HepG2 (cell line): Measurements from ENCODE around the gene PLXNA3. TPM values are rescaled to one million over a fixed set of nuclear protein-coding genes. Genes with fewer than 3 reads are reported as not detected.

Experiments
- FIP1L1 ChIP-seq: fragments of 200-400 bp; formaldehyde crosslinking; IDR thresholded peaks from 2 replicates; pipeline ENCODE4 v1.6.1; 2018; ENCODE audit warnings: low read depth, mild to moderate bottlenecking, low read length, moderate library complexity, borderline replicate concordance; ENCODE audit not compliant: insufficient read depth
- FOXA1 ChIP-seq, 2 experiments: fragments of 450-650 bp in 1 of 2; sonication (generic) in 1 of 2; formaldehyde crosslinking in 1 of 2; IDR thresholded peaks; 2 replicates each; pipeline versions ENCODE4 v1.4.0 to v1.6.1; 2016 to 2020; ENCODE audit warnings: missing genetic modification reagents in 1 of 2
- HIVEP1 ChIP-seq: sonication (generic); formaldehyde crosslinking; IDR thresholded peaks from 2 replicates; pipeline ENCODE4 v1.4.0; 2020; ENCODE audit warnings: mild to moderate bottlenecking, missing genetic modification reagents
- HOXA3 ChIP-seq: sonication (generic); formaldehyde crosslinking; IDR thresholded peaks from 2 replicates; pipeline ENCODE4 v1.5.0; 2020; ENCODE audit warnings: missing genetic modification reagents
- ISL2 ChIP-seq: sonication (generic); formaldehyde crosslinking; IDR thresholded peaks from 2 replicates; pipeline ENCODE4 v1.5.0; 2020; ENCODE audit warnings: missing genetic modification reagents
- REST ChIP-seq, 2 experiments: IDR thresholded peaks; 2 replicates each; pipeline ENCODE4 v1.6.1; 2011 to 2012; ENCODE audit warnings: low read length in 2 of 2, borderline replicate concordance in 1 of 2, low read depth in 1 of 2, mild to moderate bottlenecking in 1 of 2, moderate library complexity in 1 of 2
- SP4 ChIP-seq: sonication (generic); formaldehyde crosslinking; IDR thresholded peaks from 2 replicates; pipeline ENCODE4 v1.8.1; 2023; ENCODE audit warnings: mild to moderate bottlenecking, missing genetic modification reagents
- UBTF ChIP-seq: sonication (generic); formaldehyde crosslinking; IDR thresholded peaks from 2 replicates; pipeline ENCODE4 v1.4.0; 2020; ENCODE audit warnings: mild to moderate bottlenecking, missing genetic modification reagents
- YEATS2 ChIP-seq: sonication (generic); formaldehyde crosslinking; IDR thresholded peaks from 2 replicates; pipeline ENCODE4 v1.4.0; 2020; ENCODE audit warnings: missing genetic modification reagents, borderline replicate concordance
- YY1 ChIP-seq: IDR thresholded peaks from 2 replicates; pipeline ENCODE4 v1.6.1; 2011; ENCODE audit warnings: low read length, low read depth, moderate library complexity, mild to moderate bottlenecking; ENCODE audit not compliant: insufficient read depth, insufficient replicate concordance
- ZBTB4 ChIP-seq: sonication (generic); formaldehyde crosslinking; IDR thresholded peaks from 2 replicates; pipeline ENCODE4 v1.4.0; 2020; ENCODE audit warnings: missing genetic modification reagents, mild to moderate bottlenecking, borderline replicate concordance
- ZFY ChIP-seq: sonication (generic); formaldehyde crosslinking; IDR thresholded peaks from 2 replicates; pipeline ENCODE4 v1.4.0; 2020; ENCODE audit warnings: missing genetic modification reagents
- ZKSCAN8 ChIP-seq: IDR thresholded peaks from 2 replicates; pipeline ENCODE4 v1.6.1; 2016; ENCODE audit warnings: borderline replicate concordance, missing genetic modification reagents, missing compliant biosample characterization
- ZNF333 ChIP-seq: sonication (generic); formaldehyde crosslinking; IDR thresholded peaks from 2 replicates; pipeline ENCODE4 v1.4.0; 2020; ENCODE audit warnings: mild to moderate bottlenecking, missing genetic modification reagents, borderline replicate concordance
- ZNF605 ChIP-seq: sonication (generic); formaldehyde crosslinking; IDR thresholded peaks from 2 replicates; pipeline ENCODE4 v1.8.0; 2022; ENCODE audit warnings: mild to moderate bottlenecking, missing genetic modification reagents
- ZNF614 ChIP-seq: IDR thresholded peaks from 2 replicates; pipeline ENCODE4 v1.6.1; 2018; ENCODE audit warnings: missing biosample characterization, missing genetic modification reagents, inconsistent platforms, borderline replicate concordance
- ZNF83 ChIP-seq: sonication (generic); formaldehyde crosslinking; IDR thresholded peaks from 2 replicates; pipeline ENCODE4 v1.4.0; 2020; ENCODE audit warnings: missing genetic modification reagents, mild to moderate bottlenecking, borderline replicate concordance
- ZSCAN30 ChIP-seq: sonication (generic); formaldehyde crosslinking; IDR thresholded peaks from 2 replicates; pipeline ENCODE4 v1.5.0; 2020; ENCODE audit warnings: mild to moderate bottlenecking, missing genetic modification reagents
- polyA plus RNA-seq, 8 experiments: library from polyadenylated mRNA; depleted of rRNA in 3 of 8; stranded (reverse) in 7 of 8; unstranded in 1 of 8; fragments of >200 nt; fragmentation: Illumina TruSeq in 4 of 8; extraction: Trizol in 4 of 8; gene quantifications; 2 replicates each; pipeline versions ENCODE4 v1.2.1 to v1.2.3, GENCODE V29; 2011 to 2016; ENCODE audit warnings: low read depth in 4 of 8, missing spikeins in 1 of 8, mixed read lengths in 1 of 8; ENCODE audit not compliant: insufficient read depth in 1 of 8
- total RNA-seq, 5 experiments: library from RNA; depleted of rRNA; stranded (reverse); fragments of >200 nt; fragmentation: Illumina TruSeq; extraction: Trizol; gene quantifications; 2 replicates each; pipeline ENCODE4 v1.2.3, GENCODE V29; 2016; ENCODE audit warnings: low read depth in 1 of 5

Gene PLXNA3
- total and polyA plus RNA-seq, 2 of the 13 experiments (the other 11 are each of a cell fraction or from before 2014, with no cell fraction given), result 5.8 to 20.6 TPM

GRCh38 chrX:154490414-154491083 is 32.5 kb downstream of the PLXNA3 start, which contains the start of gene SLC10A3 (continued):
- TF ChIP-seq ISL2 (CRISPR knock-in tag) (no peak), YEATS2 (CRISPR knock-in tag) (no peak), ZBTB4 (CRISPR knock-in tag) (no peak), HIVEP1 (CRISPR knock-in tag) (no peak), FOXA1 (IDR thresholded peaks at IDR 0.05) (no peak), FOXA1 (CRISPR knock-in tag; IDR thresholded peaks at IDR 0.05) (no peak), SP4 (peak; percentile 62; the same call in 1 of the 2 replicates), ZNF83 (CRISPR knock-in tag) (no peak), ZNF614 (no peak), ZNF605 (CRISPR knock-in tag) (no peak), REST (IDR thresholded peaks at IDR 0.05; ENCODE audit: borderline replicate concordance in 1 of 2, low read depth in 1 of 2, low read length in 2 of 2) (peak in 1 of 2 experiments; percentile 26; a peak in 1 of 4 replicates), ZKSCAN8 (no peak), FIP1L1 (no peak), ZSCAN30 (no peak), ZFY (CRISPR knock-in tag) (peak; percentile 68), HOXA3 (CRISPR knock-in tag) (peak; percentile 75), YY1 (peak; percentile 10), ZNF333 (no peak), UBTF (CRISPR knock-in tag) (peak; percentile 55; the same call in 1 of the 2 replicates)
